ENCODE data around the gene TNP1.

Gene TNP1

GRCh38 chr2:216875862-216876261 lies 16.0 kb upstream of the TNP1 start:
- no peak for DNase-seq (ENCODE audit: low read depth in 1 of 2, low spot score in 1 of 2)

GRCh38 chr2:216873573-216873972 lies 13.7 kb upstream of the TNP1 start:
- no peak for DNase-seq (ENCODE audit: low read depth in 1 of 2, low spot score in 1 of 2)

DNA sequence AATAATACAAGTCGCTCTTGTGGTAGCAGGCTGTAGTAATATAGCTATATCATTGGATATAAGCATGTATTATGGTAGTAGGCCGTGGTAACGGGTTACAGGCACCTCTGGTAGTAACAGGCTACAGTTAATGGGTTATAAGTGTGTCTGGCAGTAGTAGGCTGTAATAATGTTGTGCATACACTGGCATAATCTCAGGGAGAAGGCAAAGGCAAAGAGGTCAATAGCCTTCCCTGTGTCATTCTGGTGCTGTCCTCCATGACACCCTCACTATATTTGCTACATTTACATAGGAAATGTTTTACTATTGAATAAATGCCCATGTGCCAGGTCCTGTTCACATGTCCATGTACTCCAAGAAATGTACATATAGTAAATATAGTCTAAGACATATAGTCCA lies 12.8 kb upstream of the TNP1 start:
- DNase-seq (ENCODE audit: low read depth in 1 of 2, low spot score in 1 of 2): no peak

DNA sequence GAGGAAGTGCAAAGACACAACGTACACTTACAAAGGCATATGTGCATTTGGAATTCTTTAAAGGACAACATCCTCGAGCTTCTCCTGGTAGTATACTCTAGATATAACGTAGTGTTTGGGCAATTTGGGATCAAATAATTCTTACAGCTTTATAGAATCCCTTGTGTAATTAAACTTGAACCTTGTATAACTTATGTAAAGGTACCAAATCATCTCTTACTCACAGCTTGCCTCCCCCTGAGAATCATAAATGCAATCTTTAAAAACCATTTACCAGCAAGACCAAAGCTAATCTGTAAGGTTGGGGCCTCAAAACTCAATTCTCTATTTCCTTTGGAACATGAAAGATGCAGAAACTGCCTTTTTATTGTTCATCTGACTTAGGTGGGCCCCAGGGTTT lies 12.2 kb upstream of the TNP1 start:
- DNase-seq (ENCODE audit: low read depth in 1 of 2, low spot score in 1 of 2): no peak

DNA sequence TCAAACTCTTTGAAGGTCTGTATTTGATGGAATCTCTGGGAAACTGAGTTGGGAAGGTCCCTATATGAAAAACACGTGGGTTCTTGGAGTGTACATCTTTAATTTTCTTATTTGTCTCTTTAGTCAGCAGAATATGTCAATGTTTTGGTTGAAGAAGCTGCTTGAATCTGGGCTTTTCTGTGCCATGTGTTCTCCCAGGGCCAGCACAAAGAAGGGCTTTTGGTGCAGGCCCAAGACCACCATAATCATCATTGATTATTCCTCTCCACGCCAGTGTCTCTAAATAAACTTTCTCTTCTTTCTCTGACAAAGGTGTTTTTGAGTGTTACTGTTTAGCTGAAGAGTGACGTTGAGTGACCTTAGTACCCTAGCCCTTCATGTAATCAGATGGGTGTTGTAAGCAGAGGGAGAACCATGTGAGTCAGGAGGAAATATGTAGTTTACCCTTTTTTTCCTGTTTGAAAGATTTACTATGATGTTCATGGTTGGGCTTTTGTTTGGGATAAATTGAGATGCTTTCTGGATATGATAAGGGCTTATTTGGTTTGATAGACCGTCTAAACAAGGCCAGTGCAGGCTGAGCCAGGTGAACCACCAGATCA lies 11.6 kb upstream of the TNP1 start:
- DNase-seq (ENCODE audit: low read depth in 1 of 2, low spot score in 1 of 2): no peak

DNA sequence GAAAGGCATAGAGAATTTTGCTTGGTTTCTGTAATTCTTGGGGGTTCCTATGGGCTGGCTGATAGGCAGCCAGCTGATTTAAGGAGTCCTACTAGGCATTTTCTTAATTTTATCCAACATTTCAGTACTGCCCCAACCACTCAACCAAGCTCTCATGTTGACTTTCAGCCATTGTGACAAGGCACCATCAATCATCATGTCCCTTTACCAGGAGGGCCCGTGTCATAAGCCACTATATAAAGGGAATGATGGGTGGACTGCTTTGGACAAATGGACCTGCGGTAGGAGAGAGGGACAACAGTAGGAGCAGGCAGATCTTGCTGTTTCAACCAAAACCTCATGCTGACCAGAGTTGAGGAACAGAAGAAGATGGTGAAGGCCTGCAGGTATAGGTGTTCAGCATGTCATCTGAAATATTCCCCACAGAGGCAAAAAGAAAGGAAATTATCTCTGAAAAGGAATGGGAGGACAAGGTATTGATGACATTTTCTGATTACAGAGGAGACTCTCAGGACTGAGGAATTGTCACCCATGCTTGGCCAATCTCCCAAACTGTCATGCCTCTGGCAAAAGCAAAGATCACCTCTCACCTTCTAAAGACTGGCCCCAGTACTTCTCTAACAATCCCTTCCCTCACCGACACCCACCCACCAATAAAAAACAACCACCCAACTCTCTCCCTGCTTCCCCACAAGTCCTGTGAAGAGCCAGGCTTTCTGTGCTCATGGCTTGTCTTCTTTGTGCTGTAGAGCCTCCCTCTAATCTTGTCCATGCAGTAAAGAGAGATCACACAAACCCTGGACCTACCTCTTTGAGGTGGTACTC lies 10.9 kb upstream of the TNP1 start:
- DNase-seq (ENCODE audit: low read depth in 1 of 2, low spot score in 1 of 2): no peak

DNA sequence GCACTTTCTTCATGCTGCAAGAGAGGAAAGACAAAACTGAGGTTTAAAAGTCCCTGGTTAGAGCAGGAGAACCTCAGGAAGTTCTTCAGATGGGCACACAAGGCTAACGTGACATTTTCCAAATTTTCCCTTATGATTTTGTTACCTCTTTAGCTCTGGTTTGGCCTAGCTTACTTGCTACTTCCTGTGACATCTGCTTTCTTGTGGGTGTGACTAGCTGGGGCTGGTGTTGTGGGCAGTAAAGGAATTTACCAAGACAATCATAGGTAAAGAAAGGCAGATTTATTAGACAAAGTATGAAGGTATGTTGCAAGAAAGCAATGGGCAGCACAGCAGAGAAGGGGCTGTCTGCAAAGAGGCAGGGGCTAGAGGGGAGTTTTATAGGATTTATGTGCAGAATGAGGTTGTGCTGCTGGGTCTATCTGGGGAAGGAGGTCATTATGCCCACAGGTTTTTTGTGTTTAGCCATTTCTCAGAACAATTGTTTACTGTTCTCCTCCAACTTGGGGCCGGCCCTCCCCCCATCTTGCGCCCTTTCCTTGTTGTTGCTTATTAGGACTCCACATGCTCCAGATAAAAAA lies 6.7 kb upstream of the TNP1 start:
- DNase-seq (ENCODE audit: low read depth in 1 of 2, low spot score in 1 of 2): no peak

- DNase-seq (ENCODE audit: low read depth in 1 of 2, low spot score in 1 of 2): no peak
Measured at GRCh38 chr2:216865658-216866057, 5.8 kb upstream of the TNP1 start.

DNA sequence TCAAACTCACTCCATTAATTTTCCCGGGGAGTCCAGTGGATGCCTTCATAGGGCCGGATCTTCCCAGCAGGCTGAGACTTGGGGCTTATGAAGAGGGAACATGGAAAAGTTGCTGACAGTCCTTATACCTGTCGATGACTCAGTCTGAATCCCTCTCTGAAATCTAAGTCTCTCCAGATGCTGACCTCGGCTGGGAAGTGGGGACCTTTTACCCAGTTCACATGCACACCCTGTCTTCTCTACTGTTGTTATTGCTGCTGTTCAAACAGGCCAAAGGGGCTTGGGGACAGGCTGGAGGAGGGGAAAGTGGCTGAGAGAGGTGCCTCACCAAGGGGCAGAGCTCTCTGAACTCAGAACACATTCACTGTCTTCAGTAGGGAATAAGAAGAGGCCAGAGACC lies 4.1 kb upstream of the TNP1 start:
- DNase-seq (ENCODE audit: low read depth in 1 of 2, low spot score in 1 of 2): no peak

GRCh38 chr2:216862628-216863398 lies 2.9 kb upstream of the TNP1 start:
- DNase-seq (ENCODE audit: low read depth in 1 of 2, low spot score in 1 of 2): no peak

DNA sequence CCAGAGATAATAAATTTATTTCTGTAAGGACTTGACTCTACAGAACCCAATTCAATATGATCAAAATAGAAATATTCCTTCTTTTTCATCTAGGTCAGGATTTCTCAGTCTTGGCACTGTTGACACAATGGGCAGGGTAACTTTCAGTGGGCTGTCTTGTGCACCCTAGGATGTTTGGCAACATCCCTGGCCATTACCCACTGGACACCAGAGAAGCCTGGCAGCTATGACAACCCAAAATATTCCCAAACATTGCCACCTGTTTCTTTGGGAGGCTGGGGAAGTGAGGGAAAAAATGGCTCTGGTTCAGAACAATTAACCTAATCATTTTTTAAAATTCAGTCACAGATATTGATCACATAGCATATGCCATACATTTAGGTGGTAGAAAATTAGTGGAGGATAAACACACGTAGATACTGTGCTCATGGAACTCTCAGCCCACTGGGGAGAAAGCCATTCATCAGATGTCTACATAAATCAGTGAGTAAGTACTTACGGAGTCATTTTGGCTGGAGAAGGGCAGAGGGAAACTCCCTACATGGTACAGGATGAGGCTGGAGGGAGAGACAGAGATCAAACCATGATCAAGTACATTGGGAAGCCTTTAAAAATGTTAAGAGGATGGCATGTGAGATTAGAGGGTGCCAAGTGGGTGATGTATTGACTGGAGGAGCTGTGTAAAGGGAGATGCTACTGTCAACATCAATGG lies 718 bp upstream of the TNP1 start:
- no peak for DNase-seq (ENCODE audit: low read depth in 1 of 2, low spot score in 1 of 2)

DNA sequence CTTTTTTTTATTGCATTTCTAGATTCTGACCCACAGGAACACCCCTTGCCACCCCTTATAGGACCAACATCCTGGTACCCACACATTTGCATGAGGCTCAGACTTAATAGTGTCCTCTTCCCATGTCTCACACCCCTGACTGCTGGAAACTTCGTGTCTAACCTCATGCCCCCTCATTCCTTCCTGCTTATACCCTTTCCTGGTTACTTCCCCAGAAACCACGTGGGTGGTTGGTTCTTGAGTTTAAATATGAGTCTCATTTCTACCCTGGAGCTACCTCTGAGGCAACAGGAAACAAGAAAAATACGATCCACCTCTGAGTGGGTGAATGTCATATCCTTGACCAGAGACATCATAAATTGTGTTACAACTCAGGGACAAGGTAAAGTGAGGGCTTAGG lies 1.6 kb downstream of the TNP1 start:
- DNase-seq (ENCODE audit: low read depth in 1 of 2, low spot score in 1 of 2): no peak

- DNase-seq (ENCODE audit: low read depth in 1 of 2, low spot score in 1 of 2): no peak
Measured at GRCh38 chr2:216857131-216857550, 2.7 kb downstream of the TNP1 start.

GRCh38 chr2:216856406-216857065 lies 3.3 kb downstream of the TNP1 start:
- DNase-seq (ENCODE audit: low read depth in 1 of 2, low spot score in 1 of 2): no peak

GRCh38 chr2:216855605-216856004 lies 4.3 kb downstream of the TNP1 start:
- no peak for DNase-seq (ENCODE audit: low read depth in 1 of 2, low spot score in 1 of 2)

GRCh38 chr2:216855079-216855478 lies 4.8 kb downstream of the TNP1 start:
- DNase-seq (ENCODE audit: low read depth in 1 of 2, low spot score in 1 of 2): no peak

GRCh38 chr2:216851486-216852090 lies 8.3 kb downstream of the TNP1 start:
- DNase-seq (ENCODE audit: low read depth in 1 of 2, low spot score in 1 of 2): no peak

DNA sequence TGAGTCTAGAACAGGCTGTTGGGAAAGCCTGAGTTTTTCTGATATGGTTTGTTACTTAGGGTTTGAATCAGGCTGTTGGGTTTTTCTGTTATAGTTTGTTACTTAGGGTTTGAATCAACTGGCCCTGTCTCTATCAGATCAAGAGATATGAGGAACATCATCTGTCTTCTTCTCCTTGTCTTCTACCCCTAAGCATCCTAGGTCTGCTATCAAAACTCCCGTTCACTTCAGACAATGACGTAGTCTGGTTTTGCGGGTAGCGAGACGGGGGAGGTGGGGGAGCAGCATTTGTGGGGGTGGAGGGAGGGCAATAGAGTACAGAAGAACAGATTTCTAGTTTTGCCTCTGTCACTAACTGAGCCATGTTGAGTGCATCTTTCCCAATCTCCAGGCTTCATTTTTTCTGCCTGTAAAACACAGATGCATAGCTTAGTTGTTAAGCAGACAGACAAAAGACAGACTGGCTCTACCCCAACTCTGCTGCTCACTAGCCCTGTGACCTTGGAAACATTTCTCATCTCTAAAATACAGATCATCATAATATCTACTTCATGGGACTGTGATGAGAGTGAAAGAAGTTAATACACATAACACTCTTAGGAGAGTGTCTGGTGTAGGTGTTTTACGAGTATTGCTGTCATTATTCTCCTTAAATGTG lies 9.1 kb downstream of the TNP1 start:
- DNase-seq (ENCODE audit: low read depth in 1 of 2, low spot score in 1 of 2): no peak

DNA sequence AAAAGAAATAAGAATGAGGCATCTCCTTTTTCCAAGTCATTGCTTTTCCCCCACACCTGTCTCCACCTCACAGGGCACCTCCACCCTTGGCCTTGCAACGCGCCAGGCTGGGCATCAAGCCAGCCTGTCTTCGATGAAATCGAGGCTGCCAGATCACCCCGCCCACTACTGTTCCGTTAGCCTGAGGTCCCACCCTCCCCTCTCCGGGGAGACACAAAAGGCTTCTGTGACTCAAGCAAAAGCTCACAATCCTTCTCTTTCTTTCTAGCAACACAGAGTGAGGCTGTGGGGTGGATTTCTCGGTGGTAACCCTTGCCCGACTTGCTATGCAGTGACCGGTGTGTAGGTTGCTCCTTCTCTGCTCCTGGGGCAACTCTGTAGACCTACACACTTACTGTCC lies 9.9 kb downstream of the TNP1 start:
- DNase-seq (ENCODE audit: low read depth in 1 of 2, low spot score in 1 of 2): no peak

GRCh38 chr2:216845426-216845825 lies 14.4 kb downstream of the TNP1 start:
- no peak for DNase-seq (ENCODE audit: low read depth in 1 of 2, low spot score in 1 of 2)
